ENCODE data around the gene PROX2. TPM values are rescaled to one million over a fixed set of nuclear protein-coding genes. Genes with fewer than 3 reads are reported as not detected.

PROX2 gene
- total and polyA plus RNA-seq, 9 of the 15 experiments (the other 6 are each of a cell fraction or from before 2014, with no cell fraction given) = not detected

- FAIRE-seq = no peak
These were observed 21.7 kb upstream of the PROX2 start for GRCh38 chr14:74897642-74898041.

GRCh38 chr14:74896400-74896799, 20.5 kb upstream of the PROX2 start:
- in situ Hi-C loops (cut with MboI) (no loop called here), intact Hi-C loops (cut with micrococcal nuclease) (no loop called here)
- WGBS (ENCODE audit: insufficient coverage, low coverage, missing lambda C conversion rate) = 97% methylated on average over 3 of the region's 3 CpGs
- FAIRE-seq = no peak
- no TSS peak for BruUV-seq (replicated peaks)
- CTCF ChIA-PET (ENCODE audit: low intra/inter-chr PET ratio) = no interaction called here
- Histone ChIP-seq H3K27ac (ENCODE audit: extremely low read depth, low read depth, low read length) (no peak overlapping the region), H3K79me2 (ENCODE audit: control insufficient read depth, insufficient read depth, low read length) (no peaks in the 10 kb centered on the region), H4K20me1 (replicated peaks; ENCODE audit: control insufficient read depth, insufficient read depth, low read length) (no peaks in the 10 kb centered on the region), H3K27me3 (ENCODE audit: control insufficient read depth in 2 of 2, insufficient read depth in 2 of 2, low read length in 2 of 2) (no peaks in the 10 kb centered on the region), H3K4me2 (ENCODE audit: insufficient read depth, low read length) (no peak overlapping the region), H3K9me1 (ENCODE audit: control insufficient read depth, insufficient read depth, low read length) (no peaks in the 10 kb centered on the region), H3K4me1 (replicated peaks in 1 of 2; ENCODE audit: control insufficient read depth in 2 of 2, insufficient read depth in 2 of 2, low read length in 2 of 2) (no peaks in the 10 kb centered on the region), H2AFZ (ENCODE audit: low read depth, low read length) (no peak overlapping the region), H3K9me3 (replicated peaks; ENCODE audit: control insufficient read depth, insufficient read depth, low read depth, low read length) (no peaks in the 10 kb centered on the region), H3K36me3 (ENCODE audit: control insufficient read depth, insufficient read depth, low read length) (peaks cover 98% of the 10 kb centered on the region), H3K9ac (ENCODE audit: insufficient read depth in 1 of 2, low read depth in 2 of 2, low read length in 2 of 2) (no peak overlapping the region), H3K4me3 (no peak overlapping the region)
- no peak for ATAC-seq
- no peak for DNase-seq (ENCODE audit: extremely low read depth in 1 of 4, low spot score in 3 of 4)
- POLR2A ChIA-PET = interaction anchor here (0.7 to 1.1 kb wide), 3 partner anchors 9 to 293 kb away, joined by 3 to 4 read pairs (median 4); no protein-coding TSS in a partner anchor
- TF ChIP-seq GABPA (tag; conservative IDR thresholded peaks at IDR 0.05; ENCODE audit: low read depth) (no peak), THRB (CRISPR knock-in tag; conservative IDR thresholded peaks at IDR 0.05) (no peak), E2F3 (CRISPR knock-in tag; IDR thresholded peaks at IDR 0.05) (no peak), HNRNPK (IDR thresholded peaks at IDR 0.05; ENCODE audit: low read depth, low read length, poor library complexity, severe bottlenecking) (no peak), ZSCAN29 (IDR thresholded peaks at IDR 0.05) (no peak), ZFP30 (CRISPR knock-in tag; IDR thresholded peaks at IDR 0.05; ENCODE audit: borderline replicate concordance) (no peak), CHAMP1 (IDR thresholded peaks at IDR 0.05) (no peak), MED1 (CRISPR knock-in tag; IDR thresholded peaks at IDR 0.05; ENCODE audit: borderline replicate concordance) (no peak), ZNF146 (CRISPR knock-in tag; IDR thresholded peaks at IDR 0.05; ENCODE audit: unreplicated experiment) (no peak), MYBL2 (IDR thresholded peaks at IDR 0.05; ENCODE audit: low read depth) (no peak), MYBL2 (CRISPR knock-in tag; IDR thresholded peaks at IDR 0.05; ENCODE audit: borderline replicate concordance) (no peak)

More at GRCh38 chr14:74897642-74898041, 21.7 kb upstream of the PROX2 start:
- intact Hi-C loops (cut with micrococcal nuclease) (no loop called here), in situ Hi-C loops (cut with MboI) (no loop called here)
- CTCF ChIA-PET (ENCODE audit: low intra/inter-chr PET ratio) = no interaction called here
- H3K27me3 ChIP-seq (ENCODE audit: control insufficient read depth in 2 of 2, insufficient read depth in 2 of 2, low read length in 2 of 2) = no peaks in the 10 kb centered on the region
- peaks cover 98% of the 10 kb centered on the region for H3K36me3 ChIP-seq (ENCODE audit: control insufficient read depth, insufficient read depth, low read length)
- no TSS peak for BruUV-seq (replicated peaks)
- POLR2A ChIA-PET = interaction anchor here (0.6 to 1.6 kb wide), 2 partner anchors 9 to 1391 kb away, joined by 3 to 7 read pairs; no protein-coding TSS in a partner anchor
- no peak overlapping the region for H3K27ac ChIP-seq (ENCODE audit: extremely low read depth, low read depth, low read length)
- no peaks in the 10 kb centered on the region for H3K9me3 ChIP-seq (replicated peaks; ENCODE audit: control insufficient read depth, insufficient read depth, low read depth, low read length)
- H3K9ac ChIP-seq (ENCODE audit: insufficient read depth in 1 of 2, low read depth in 2 of 2, low read length in 2 of 2) = no peak overlapping the region
- H3K9me1 ChIP-seq (ENCODE audit: control insufficient read depth, insufficient read depth, low read length) = no peaks in the 10 kb centered on the region
- 92% methylated on average over 4 of the region's 4 CpGs for WGBS (ENCODE audit: insufficient coverage, low coverage, missing lambda C conversion rate)
- no peak for DNase-seq (ENCODE audit: extremely low read depth in 1 of 4, low spot score in 3 of 4)
- no peaks in the 10 kb centered on the region for H3K79me2 ChIP-seq (ENCODE audit: control insufficient read depth, insufficient read depth, low read length)
- no peak for TF ChIP-seq ZNF3 (CRISPR knock-in tag; IDR thresholded peaks at IDR 0.05)
- H4K20me1 ChIP-seq (replicated peaks; ENCODE audit: control insufficient read depth, insufficient read depth, low read length) = no peaks in the 10 kb centered on the region; the same call in 1 of the 2 replicates
- H3K4me1 ChIP-seq (replicated peaks in 1 of 2; ENCODE audit: control insufficient read depth in 2 of 2, insufficient read depth in 2 of 2, low read length in 2 of 2) = no peaks in the 10 kb centered on the region; a peak in 1 of 5 replicates
- no peak overlapping the region for H3K4me3 ChIP-seq
- no peak overlapping the region for H3K4me2 ChIP-seq (ENCODE audit: insufficient read depth, low read length)
- no peak overlapping the region for H2AFZ ChIP-seq (ENCODE audit: low read depth, low read length)
- ATAC-seq = no peak
